ENCODE measurements around the gene RRBP1. TPM values are rescaled to one million over a fixed set of nuclear protein-coding genes. Genes with fewer than 3 reads are reported as not detected.

RRBP1 gene
- total and polyA plus RNA-seq, 4 donors: 75.4 to 202 (median 130) TPM

DNA sequence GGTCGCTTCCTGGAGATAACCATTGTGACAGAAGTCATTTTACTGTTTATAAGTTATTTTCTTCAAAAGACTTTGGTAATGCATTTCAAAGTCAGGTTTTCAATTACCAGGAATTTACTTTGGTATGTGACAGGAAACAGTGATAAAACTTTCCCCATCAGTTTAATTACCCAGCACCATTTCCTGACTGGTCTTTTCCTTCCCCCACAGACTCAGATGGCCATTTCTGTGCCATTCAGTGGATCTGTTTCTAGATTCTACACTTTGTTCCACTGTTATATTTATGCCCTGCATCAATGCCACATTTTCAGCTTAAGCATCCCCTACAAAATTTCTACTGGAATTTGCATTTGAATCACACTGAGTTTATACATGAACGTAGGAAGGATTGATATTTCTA lies 16.3 kb downstream of the RRBP1 start:
- TF ChIP-seq ZBTB33 (IDR thresholded peaks at IDR 0.05) (no peak), RXRA (IDR thresholded peaks at IDR 0.05) (no peak)
- Histone ChIP-seq H3K9ac (ENCODE audit: low read depth in 1 of 2, low read length in 2 of 2) (no peak overlapping the region), H3K9me3 (ENCODE audit: control insufficient read depth in 4 of 4, low read length in 3 of 4) (no peaks in the 10 kb centered on the region), H3K4me1 (ENCODE audit: control insufficient read depth in 4 of 4, insufficient read depth in 4 of 4, low read length in 3 of 4) (peaks cover 15 to 53% (median 43%) of the 10 kb centered on the region in 4 donors), H3K27me3 (ENCODE audit: control insufficient read depth in 4 of 4, insufficient read depth in 4 of 4, low read length in 3 of 4) (no peaks in the 10 kb centered on the region), H3K27ac (ENCODE audit: low read depth in 1 of 2, low read length in 2 of 2) (no peak overlapping the region), H3K36me3 (ENCODE audit: control insufficient read depth in 4 of 4, insufficient read depth in 3 of 4, low read depth in 1 of 4, low read length in 3 of 4) (peaks cover 0 to 16% (median 12%) of the 10 kb centered on the region in 4 donors), H3K4me3 (ENCODE audit: low read depth in 1 of 3, low read length in 3 of 3) (no peak overlapping the region)
- no peak for DNase-seq (ENCODE audit: low spot score)
- 82% methylated on average over 2 of the region's 2 CpGs for WGBS

DNA sequence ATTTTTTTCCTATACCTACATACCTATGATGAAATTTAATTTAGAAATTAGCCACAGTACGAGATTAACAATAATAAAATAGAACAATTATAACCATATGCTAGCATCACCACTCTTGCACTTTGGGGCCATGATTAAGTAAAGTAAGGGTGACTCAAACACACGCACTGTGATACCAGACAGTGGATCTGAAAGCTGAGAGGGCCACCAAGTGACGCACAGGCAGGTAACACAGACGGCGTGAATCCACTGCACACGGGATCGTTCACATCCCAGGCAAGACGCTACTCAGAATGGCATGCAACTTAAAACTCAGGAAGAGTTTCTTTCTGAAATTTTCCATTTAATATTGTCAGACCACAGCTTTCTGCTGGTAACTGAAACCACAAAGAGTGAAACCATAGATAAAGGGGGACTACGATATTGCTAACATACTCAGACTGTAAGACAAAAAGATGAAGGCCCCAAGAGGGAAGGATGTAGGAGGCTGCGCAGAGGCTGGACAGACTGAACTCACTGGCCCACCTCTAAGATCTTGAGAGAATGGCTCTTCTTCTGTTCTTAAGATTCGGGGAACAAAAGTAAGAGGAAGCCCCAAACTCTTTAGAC lies 17.9 kb downstream of the RRBP1 start:
- peak overlapping the region in 1 of 2 donors; percentile 8 for H3K27ac ChIP-seq (ENCODE audit: low read depth in 1 of 2, low read length in 2 of 2)

More for the DNA sequence above, 17.9 kb downstream of the RRBP1 start:
- WGBS: 86% methylated on average over 11 of the region's 11 CpGs
- DNase-seq (ENCODE audit: low spot score): no peak
- no peak for TF ChIP-seq JUND (IDR thresholded peaks at IDR 0.05)
- no peak for TF ChIP-seq EGR1 (IDR thresholded peaks at IDR 0.05; ENCODE audit: low read depth in 2 of 2)
- no peak for TF ChIP-seq REST (IDR thresholded peaks at IDR 0.05)
- no peak for TF ChIP-seq YY1 (IDR thresholded peaks at IDR 0.05)
- TF ChIP-seq HNF4G (IDR thresholded peaks at IDR 0.05): no peak
- TF ChIP-seq FOXA2 (IDR thresholded peaks at IDR 0.05): no peak
- TF ChIP-seq CTCF (IDR thresholded peaks at IDR 0.05; ENCODE audit: low read depth, low read length, missing input control): no peak
- TF ChIP-seq HNF4A (conservative IDR thresholded peaks at IDR 0.05): no peak
- no peak for TF ChIP-seq RAD21 (IDR thresholded peaks at IDR 0.05)
- Histone ChIP-seq H3K9me3 (ENCODE audit: control insufficient read depth in 4 of 4, low read length in 3 of 4) (no peaks in the 10 kb centered on the region), H3K9ac (ENCODE audit: low read depth in 1 of 2, low read length in 2 of 2) (no peak overlapping the region), H3K27me3 (ENCODE audit: control insufficient read depth in 4 of 4, insufficient read depth in 4 of 4, low read length in 3 of 4) (no peaks in the 10 kb centered on the region), H3K4me3 (ENCODE audit: low read depth in 1 of 3, low read length in 3 of 3) (no peak overlapping the region), H3K36me3 (ENCODE audit: control insufficient read depth in 4 of 4, insufficient read depth in 3 of 4, low read depth in 1 of 4, low read length in 3 of 4) (peaks cover 0 to 20% (median 16%) of the 10 kb centered on the region in 4 donors), H3K4me1 (ENCODE audit: control insufficient read depth in 4 of 4, insufficient read depth in 4 of 4, low read length in 3 of 4) (peaks cover 15 to 52% (median 45%) of the 10 kb centered on the region in 4 donors)
